Testis (tissue), 3 donors: Measurements from ENCODE around the gene KAT2A. TPM values are rescaled to one million over a fixed set of nuclear protein-coding genes. Genes with fewer than 3 reads are reported as not detected.
"Not testable (repeated sequence)": the region's sequence is repeated elsewhere in the genome, so short reads cannot be mapped to it uniquely, and the experiment has no call there.

Experiments used
- DNase-seq: peaks from one replicate; pipeline ENCODE4 v3.0.0-alpha.2; 2019
- H3K27ac ChIP-seq, 2 donors: fragments of 200-600 bp; sonication (generic); one replicate each; pipeline ENCODE4 v1.5.1; 2019
- H3K27me3 ChIP-seq: fragments of 200-600 bp; sonication (generic); one replicate; pipeline ENCODE4 v1.5.1; 2019
- H3K36me3 ChIP-seq: fragments of 200-600 bp; sonication (generic); one replicate; pipeline ENCODE4 v1.5.1; 2017; ENCODE audit warnings: low read depth; ENCODE audit errors: missing control alignments
- H3K4me1 ChIP-seq: fragments of 200-600 bp; sonication (generic); one replicate; pipeline ENCODE4 v1.5.1; 2019
- H3K4me3 ChIP-seq, 2 donors: fragments of 200-600 bp; sonication (generic); one replicate each; pipeline ENCODE4 v1.5.1; 2017 to 2019
- H3K9me3 ChIP-seq: fragments of 200-600 bp; sonication (generic); one replicate; pipeline ENCODE4 v1.5.1; 2017
- POLR2A ChIP-seq: fragments of 450-650 bp; IDR thresholded peaks from one replicate; pipeline ENCODE4 v1.6.1; 2017; ENCODE audit warnings: antibody characterized with exemption, mild to moderate bottlenecking, moderate library complexity
- WGBS, 2 donors: methylation state at CpG; one replicate each; pipeline ENCODE4 v1.1.5; 2018; 5-methylcytosine and 5-hydroxymethylcytosine counted together
- intact Hi-C: fragments of 100-400 bp; cut with DNase I; formaldehyde crosslinking; loops from one replicate; pipeline ENCODE4 v1.15.1; 2023; ENCODE audit warnings: low total_unique reads
- polyA plus RNA-seq: library from polyadenylated mRNA; stranded (reverse); fragments of 350-450 nt; fragmentation: Illumina TruSeq; extraction: RNeasy Lipid Tissue Mini Kit (QIAGEN cat#74804); gene quantifications from one replicate; pipeline ENCODE4 v1.2.3, GENCODE V29; 2014; ENCODE audit warnings: low read depth, low replicate concordance; ENCODE audit not compliant: insufficient read depth
- total RNA-seq, 2 donors: library from RNA; depleted of rRNA; stranded (reverse); fragments of >200 nt; gene quantifications; one replicate each; pipeline ENCODE4 v1.2.3, GENCODE V29; 2016
- TF ChIP-seq, protein P1 (sequence below), 3 experiments: fragments of 450-650 bp in 2 of 3; fragments of 200-600 bp in 1 of 3; sonication (generic) in 1 of 3; IDR thresholded peaks; one replicate each; pipeline ENCODE4 v1.5.1; 2016 to 2019; ENCODE audit warnings: antibody characterized with exemption in 3 of 3, mild to moderate bottlenecking in 2 of 3, moderate library complexity in 1 of 3

The KAT2A gene
- total and polyA plus RNA-seq, 3 donors from 2014 or later, result 37.6 to 111 (median 109) TPM

- TF ChIP-seq, protein P1, sequence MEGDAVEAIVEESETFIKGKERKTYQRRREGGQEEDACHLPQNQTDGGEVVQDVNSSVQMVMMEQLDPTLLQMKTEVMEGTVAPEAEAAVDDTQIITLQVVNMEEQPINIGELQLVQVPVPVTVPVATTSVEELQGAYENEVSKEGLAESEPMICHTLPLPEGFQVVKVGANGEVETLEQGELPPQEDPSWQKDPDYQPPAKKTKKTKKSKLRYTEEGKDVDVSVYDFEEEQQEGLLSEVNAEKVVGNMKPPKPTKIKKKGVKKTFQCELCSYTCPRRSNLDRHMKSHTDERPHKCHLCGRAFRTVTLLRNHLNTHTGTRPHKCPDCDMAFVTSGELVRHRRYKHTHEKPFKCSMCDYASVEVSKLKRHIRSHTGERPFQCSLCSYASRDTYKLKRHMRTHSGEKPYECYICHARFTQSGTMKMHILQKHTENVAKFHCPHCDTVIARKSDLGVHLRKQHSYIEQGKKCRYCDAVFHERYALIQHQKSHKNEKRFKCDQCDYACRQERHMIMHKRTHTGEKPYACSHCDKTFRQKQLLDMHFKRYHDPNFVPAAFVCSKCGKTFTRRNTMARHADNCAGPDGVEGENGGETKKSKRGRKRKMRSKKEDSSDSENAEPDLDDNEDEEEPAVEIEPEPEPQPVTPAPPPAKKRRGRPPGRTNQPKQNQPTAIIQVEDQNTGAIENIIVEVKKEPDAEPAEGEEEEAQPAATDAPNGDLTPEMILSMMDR (IDR thresholded peaks at IDR 0.05), result no peak
- no peak for TF ChIP-seq POLR2A
- no peaks in the 10 kb centered on the region for H3K27me3 ChIP-seq
- H3K36me3 ChIP-seq, result no peaks in the 10 kb centered on the region
- H3K4me3 ChIP-seq, result no peak overlapping the region
- no peaks in the 10 kb centered on the region for H3K9me3 ChIP-seq
- no peak overlapping the region for H3K27ac ChIP-seq
- DNase-seq, result no peak
- intact Hi-C loops, result no loop called here
- no peaks in the 10 kb centered on the region for H3K4me1 ChIP-seq
- 68 to 74% methylated on average over 13 to 14 of the region's 14 CpGs for WGBS, 2 donors
Measured at GRCh38 chr17:42159796-42160530, 38.8 kb upstream of the KAT2A start.

DNA sequence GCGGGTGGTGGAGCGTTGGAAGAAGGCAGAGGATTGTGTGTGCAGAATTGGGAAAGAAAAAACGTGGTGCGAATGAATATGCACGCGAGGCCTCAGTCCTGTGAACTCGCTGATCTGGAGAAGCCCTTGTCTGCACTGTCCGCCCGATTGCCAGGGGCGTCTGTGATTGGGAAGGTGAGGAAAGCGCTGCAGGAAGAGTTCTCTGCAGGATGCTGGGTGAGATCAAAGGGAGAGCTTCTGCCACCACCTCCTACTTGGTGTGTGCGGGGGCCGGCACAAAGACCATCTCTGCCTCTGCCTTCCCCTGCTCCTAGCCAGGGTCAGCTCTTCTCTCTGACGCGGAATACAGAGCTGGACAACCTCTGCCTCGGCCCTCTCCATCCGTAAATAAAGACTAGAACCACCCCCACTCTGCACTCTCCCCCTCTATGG, 34.5 kb upstream of the KAT2A start:
- Histone ChIP-seq H3K27me3 (no peaks in the 10 kb centered on the region), H3K9me3 (no peaks in the 10 kb centered on the region), H3K4me1 (peaks cover 22% of the 10 kb centered on the region), H3K36me3 (no peaks in the 10 kb centered on the region), H3K27ac (no peak overlapping the region), H3K4me3 (peak overlapping the region; percentile 97 to 98)
- WGBS, 2 donors, result 20 to 22% methylated on average over 17 of the region's 17 CpGs
- no peak for DNase-seq
- TF ChIP-seq, protein P1 (IDR thresholded peaks at IDR 0.05), result no peak
- TF ChIP-seq POLR2A, result no peak
- intact Hi-C loops, result no loop called here

DNA sequence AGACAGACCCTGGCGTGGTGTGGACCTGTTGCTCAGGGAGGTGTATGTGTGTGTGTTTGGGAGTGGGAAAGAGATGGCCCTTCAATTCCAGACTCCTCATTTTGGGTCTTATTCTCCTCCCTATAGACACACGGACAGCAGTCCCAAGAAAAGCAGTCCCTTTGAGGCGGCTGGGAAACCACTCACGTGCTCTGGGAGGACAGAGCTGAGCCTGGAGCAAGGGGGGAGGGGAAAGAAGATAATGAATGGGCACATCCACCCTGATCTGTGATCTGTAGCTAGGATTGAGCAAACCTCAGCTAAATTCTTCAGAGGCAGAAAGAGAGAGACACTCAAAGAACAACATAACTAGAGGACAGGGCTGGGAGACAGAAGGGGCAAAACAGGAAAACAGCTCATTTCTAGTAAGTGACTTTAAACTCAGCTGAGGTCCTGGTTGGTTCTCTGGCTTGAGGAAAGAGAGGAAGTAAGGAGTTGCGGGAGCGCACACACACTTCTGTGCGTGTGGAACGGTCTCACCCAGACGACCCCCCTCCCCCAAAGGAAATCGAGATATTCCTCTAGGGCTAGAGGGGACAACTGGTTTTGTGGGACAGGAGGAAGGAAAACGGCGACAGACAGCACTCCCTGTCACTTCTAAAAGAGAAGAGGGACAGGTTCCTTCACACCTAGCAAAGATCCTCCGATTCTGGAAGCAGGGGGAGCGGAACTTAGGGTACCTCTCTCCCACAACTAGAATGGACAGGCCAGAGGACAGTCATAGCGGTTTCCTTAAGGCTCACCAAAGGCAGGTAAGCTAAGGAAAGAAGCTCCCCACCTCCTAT, 33.0 kb upstream of the KAT2A start:
- Histone ChIP-seq H3K27me3 (no peaks in the 10 kb centered on the region), H3K27ac (peak overlapping the region; percentile 70 to 78), H3K4me3 (peak overlapping the region; percentile 97 to 98), H3K4me1 (peaks cover 22% of the 10 kb centered on the region), H3K36me3 (no peaks in the 10 kb centered on the region), H3K9me3 (no peaks in the 10 kb centered on the region)
- TF ChIP-seq, protein P1 (IDR thresholded peaks at IDR 0.05), result no peak
- TF ChIP-seq POLR2A, result no peak
- no peak for DNase-seq
- intact Hi-C loops, result no loop called here
- WGBS, 2 donors, result 3 to 4% methylated on average over 14 to 15 of the region's 15 CpGs

GRCh38 chr17:42146911-42147607, 25.9 kb upstream of the KAT2A start:
- H3K9me3 ChIP-seq, result no peaks in the 10 kb centered on the region
- H3K4me1 ChIP-seq, result peaks cover 6% of the 10 kb centered on the region
- H3K27ac ChIP-seq, result no peak overlapping the region
- no peak for DNase-seq
- H3K4me3 ChIP-seq, result no peak overlapping the region
- H3K27me3 ChIP-seq, result no peaks in the 10 kb centered on the region
- intact Hi-C loops, result no loop called here
- WGBS, 2 donors, result 82 to 87% methylated on average over 7 to 13 of the region's 13 CpGs
- TF ChIP-seq, protein P1 (IDR thresholded peaks at IDR 0.05), result no peak
- no peak for TF ChIP-seq POLR2A
- H3K36me3 ChIP-seq, result no peaks in the 10 kb centered on the region

GRCh38 chr17:42143138-42143537, 22.0 kb upstream of the KAT2A start:
- H3K36me3 ChIP-seq, H3K9me3 ChIP-seq, H3K27ac ChIP-seq, intact Hi-C loops, H3K27me3 ChIP-seq, H3K4me3 ChIP-seq, DNase-seq: not testable (repeated sequence)
- peaks cover 12% of the 10 kb centered on the region for H3K4me1 ChIP-seq
- 60 to 71% methylated on average over 4 of the region's 4 CpGs for WGBS, 2 donors
